GM23248 (cell line): Measurements from ENCODE around the gene AARSD1.

ENCODE experiments used
- EZH2 ChIP-seq: fragments of 200-600 bp; sonication (generic); IDR thresholded peaks from 2 replicates; pipeline ENCODE4 v1.6.1; 2018; ENCODE audit warnings: antibody characterized with exemption, mild to moderate bottlenecking; ENCODE audit not compliant: insufficient read depth, poor library complexity, severe bottlenecking
- EZH2phosphoT487 ChIP-seq: fragments of 200-600 bp; sonication (generic); IDR thresholded peaks from 2 replicates; pipeline ENCODE4 v1.6.1; 2018; ENCODE audit warnings: antibody characterized with exemption, moderate library complexity, mild to moderate bottlenecking, low read depth; ENCODE audit not compliant: insufficient read depth

DNA sequence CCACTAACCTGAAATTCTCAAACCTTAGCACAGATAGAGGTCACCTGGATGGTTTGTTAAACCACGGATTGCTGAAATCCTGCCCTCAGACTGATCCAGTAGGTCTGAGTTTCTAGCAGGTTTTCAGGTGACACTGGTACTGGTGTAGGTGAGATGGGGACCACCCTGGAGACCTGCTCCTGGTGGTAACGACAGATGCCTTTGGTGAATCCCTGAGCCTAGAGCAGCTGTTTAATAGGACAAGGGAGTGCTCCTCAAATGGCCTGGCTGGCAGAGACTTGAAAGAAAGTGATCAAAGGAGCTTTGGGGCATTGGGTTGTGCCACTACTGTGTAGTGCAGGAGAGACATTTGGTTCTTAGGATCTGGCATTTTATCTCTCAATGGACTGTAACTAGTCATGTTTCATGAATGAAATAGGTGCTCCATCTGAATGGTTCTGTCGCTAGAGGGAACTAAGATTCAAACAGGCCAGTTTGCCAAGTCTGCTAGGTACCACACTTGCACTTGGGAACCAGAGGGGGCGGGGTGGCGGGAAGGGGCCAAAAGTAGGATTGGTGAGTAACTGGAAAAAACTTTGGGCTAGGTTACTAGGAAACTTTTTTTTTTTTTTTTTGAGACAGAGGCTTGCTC, 39.4 kb upstream of the AARSD1 start:
- TF ChIP-seq EZH2 (no peak), EZH2phosphoT487 (no peak)
